HG03469 (cell line): ENCODE measurements around the gene LAMA4.

ENCODE experiments used
- ATAC-seq: cut with Tn5 transposase; IDR thresholded peaks from one replicate; pipeline ENCODE4 v1.9.1; 2021; ENCODE audit warnings: mild to moderate bottlenecking, moderate library complexity, moderate number of reproducible peaks; ENCODE audit not compliant: unreplicated experiment

Gene LAMA4, protein sequence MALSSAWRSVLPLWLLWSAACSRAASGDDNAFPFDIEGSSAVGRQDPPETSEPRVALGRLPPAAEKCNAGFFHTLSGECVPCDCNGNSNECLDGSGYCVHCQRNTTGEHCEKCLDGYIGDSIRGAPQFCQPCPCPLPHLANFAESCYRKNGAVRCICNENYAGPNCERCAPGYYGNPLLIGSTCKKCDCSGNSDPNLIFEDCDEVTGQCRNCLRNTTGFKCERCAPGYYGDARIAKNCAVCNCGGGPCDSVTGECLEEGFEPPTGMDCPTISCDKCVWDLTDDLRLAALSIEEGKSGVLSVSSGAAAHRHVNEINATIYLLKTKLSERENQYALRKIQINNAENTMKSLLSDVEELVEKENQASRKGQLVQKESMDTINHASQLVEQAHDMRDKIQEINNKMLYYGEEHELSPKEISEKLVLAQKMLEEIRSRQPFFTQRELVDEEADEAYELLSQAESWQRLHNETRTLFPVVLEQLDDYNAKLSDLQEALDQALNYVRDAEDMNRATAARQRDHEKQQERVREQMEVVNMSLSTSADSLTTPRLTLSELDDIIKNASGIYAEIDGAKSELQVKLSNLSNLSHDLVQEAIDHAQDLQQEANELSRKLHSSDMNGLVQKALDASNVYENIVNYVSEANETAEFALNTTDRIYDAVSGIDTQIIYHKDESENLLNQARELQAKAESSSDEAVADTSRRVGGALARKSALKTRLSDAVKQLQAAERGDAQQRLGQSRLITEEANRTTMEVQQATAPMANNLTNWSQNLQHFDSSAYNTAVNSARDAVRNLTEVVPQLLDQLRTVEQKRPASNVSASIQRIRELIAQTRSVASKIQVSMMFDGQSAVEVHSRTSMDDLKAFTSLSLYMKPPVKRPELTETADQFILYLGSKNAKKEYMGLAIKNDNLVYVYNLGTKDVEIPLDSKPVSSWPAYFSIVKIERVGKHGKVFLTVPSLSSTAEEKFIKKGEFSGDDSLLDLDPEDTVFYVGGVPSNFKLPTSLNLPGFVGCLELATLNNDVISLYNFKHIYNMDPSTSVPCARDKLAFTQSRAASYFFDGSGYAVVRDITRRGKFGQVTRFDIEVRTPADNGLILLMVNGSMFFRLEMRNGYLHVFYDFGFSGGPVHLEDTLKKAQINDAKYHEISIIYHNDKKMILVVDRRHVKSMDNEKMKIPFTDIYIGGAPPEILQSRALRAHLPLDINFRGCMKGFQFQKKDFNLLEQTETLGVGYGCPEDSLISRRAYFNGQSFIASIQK (N-terminal part only)

DNA sequence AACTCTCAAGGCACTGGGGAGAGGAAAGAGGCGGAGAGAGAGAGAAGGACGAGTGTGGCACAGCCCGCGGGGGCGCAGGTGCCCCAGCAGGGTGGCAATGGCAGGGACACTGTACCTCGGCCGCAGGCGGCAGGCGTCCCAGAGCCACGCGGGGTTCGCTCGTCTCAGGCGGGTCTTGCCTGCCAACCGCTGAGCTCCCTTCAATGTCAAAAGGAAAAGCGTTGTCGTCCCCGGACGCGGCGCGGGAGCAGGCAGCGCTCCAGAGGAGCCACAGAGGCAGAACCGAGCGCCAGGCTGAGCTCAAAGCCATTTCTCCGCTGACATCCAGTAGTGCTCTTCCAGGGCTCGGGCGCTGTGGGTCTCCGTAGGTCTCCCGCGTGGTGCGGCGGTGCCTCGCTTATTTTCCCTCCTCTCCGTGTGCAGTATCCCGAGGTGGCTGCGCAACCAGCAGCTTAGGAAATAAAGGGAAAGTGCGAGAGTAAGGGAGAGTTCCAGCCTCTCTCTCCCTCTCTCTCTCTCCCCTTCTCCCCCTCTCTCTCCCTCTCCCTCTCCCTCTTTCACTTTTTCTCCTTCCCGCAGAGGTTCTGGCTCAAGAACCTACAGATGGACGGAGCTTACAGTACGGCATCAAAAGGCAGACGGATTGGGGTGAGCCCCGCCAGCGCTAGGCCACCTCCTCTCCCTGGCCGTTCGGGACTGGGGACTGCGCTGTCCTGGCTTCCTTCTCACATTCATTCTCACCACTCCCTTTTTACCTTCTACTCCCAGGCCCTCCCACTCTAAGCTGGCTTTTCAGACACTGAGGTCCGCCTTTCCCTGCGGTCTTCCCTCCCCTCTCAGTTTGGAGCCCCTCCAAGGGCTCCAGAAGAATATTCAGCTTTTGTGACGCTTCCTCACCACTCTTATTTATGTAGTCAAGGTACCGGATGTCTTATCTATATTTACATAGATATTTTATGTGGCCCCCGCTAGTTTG is at the start of gene LAMA4:
TSS of gene LAMA4 (minus strand) at position 727 of the 976 bp plus-strand sequence. CDS start at position 310, 417 bp downstream.
- no peak for ATAC-seq

- no peak for ATAC-seq
Measured at GRCh38 chr6:112302142-112302705, 47.9 kb upstream of the LAMA4 start.

DNA sequence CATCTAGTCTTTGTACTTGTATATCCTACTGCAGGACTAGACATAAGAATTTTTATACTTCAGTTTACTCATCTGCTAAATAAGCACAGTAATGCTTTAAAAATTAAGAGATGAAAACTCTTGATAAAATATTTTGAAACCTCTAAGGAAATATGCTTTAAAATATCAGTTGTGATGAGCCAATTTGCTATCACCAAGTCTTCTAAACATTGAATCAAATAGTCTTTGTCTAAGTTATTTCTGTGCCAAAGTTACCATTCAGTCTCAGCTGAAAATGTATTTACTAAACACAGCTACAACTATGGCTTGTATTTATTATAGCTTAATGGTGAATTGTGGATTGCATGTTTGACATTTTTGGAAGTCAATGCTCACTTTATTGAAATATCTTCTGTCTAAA is 46.5 kb upstream of the LAMA4 start:
- no peak for ATAC-seq

DNA sequence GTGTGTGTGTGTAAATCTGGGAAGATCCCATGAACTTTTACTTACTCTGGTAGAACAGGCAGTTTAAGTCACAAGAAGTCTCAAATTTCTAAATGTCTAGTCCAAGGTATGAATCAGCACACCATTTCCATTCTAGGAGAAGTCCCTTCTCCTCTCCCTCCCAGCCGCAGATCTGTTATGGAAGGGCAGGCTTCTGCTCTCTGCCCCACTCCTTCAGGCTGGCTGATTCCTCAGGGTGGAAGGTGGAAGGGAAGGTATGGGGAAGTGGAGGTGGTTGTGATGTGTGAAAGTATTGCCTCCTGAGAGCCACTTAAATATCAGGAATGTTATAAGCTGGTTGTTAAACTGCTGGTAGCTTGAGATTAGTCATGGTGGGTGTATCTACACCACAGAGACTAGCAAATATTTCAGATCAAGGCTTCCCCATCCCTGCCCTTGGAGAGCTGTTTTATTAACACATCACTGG is 44.5 kb upstream of the LAMA4 start:
- ATAC-seq, result no peak

GRCh38 chr6:112298021-112298745 is 43.8 kb upstream of the LAMA4 start:
- ATAC-seq, result no peak

DNA sequence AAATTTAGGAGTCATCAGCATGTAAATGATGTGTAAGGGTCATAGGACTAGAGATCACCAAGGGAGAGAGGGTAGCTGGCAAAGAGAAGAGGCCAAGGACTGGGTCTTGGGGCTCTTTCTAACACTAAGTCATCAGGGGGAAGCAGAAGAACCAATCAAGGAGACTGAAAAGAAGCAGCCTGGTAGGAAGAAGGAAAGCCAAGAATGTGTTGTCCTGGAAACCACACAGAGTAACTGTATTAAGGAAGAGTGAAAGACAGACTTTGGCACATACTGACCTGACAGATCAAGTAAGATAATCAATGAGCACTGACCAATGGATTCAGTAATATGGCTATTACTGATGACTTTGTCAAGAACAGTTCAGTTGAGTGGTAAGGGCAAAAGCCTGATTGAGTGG is 42.3 kb upstream of the LAMA4 start:
- ATAC-seq, result no peak

DNA sequence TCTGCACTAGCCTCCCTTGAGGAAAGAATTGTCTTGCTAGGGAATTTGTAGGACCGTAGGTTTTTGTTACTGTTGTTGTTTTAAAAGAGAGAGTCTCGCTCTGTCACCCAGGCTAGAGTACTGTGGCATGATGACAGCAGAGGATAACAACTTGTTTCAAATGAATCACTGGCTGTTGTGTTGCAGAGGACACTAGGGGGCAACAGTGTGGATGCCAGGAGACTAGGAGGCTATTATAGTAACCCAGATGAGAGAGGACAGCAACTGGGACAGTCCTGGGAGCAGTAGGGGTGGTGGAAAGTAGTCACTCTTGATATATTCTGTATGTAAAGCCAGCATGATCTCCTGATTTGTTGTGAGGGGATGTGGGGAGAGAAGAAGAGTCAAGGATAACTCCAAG is 41.8 kb upstream of the LAMA4 start:
- peak; percentile 75 for ATAC-seq

DNA sequence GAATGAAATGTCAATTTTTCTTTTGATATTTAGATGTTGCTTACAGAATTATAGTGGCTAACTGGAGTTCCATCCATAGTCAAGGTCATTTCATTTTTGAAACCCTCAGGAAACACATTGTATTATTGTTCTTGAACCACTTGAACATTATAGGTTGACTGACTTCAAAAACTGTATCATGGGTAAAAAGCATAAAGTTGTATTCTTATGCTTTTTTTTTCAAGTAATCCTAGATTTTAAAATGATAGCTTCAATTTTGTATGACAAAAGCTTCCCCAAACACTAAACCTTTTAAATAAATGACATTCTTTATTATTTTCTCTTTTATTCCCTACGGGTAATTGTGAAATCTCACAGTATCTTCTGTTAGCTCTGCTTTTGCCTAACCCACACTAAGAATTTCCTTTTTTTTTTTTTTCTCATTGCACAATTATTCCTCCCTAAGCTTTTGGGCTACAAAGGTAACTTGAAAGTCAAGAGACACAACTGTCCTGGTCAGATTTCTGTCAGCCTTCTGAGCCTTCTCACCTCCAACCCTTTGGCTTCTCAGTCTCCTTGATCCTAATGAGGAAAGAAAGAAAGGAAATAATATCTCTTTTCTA is 36.9 kb upstream of the LAMA4 start:
- no peak for ATAC-seq

- ATAC-seq, result no peak
Measured at GRCh38 chr6:112289038-112289566, 34.7 kb upstream of the LAMA4 start.

- no peak for ATAC-seq
Measured at GRCh38 chr6:112288475-112288874, 34.1 kb upstream of the LAMA4 start.

DNA sequence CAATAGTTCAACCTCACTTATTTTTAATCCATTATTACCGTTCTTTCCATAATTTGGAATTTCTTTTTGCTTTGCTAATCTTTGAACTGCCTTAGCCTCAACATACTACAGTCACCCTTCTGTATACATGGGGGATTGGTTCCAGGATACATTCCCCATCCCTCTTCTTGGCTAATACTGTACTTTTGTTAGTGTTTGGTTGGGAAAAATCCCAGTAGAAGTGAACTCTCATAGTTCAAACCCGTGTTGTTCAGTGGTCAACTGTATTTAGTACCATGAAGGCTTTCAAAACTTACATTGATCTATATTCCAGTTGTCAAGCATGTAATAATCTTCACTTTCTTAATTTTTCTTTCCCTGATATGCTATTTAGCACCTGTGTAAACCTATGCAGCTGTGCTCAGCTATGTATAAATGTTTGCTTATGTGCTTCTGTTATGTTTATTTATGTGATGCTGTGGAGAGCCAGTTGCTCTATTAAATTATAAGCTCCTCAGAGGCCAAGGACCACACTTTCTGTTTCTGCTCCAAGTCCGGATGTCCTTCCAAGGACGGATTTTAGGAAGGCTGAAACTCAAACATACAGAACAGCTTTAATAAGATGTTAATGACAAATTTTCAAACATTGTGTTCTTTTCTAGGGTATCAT is 33.3 kb upstream of the LAMA4 start:
- no peak for ATAC-seq

- ATAC-seq, result no peak
Measured at GRCh38 chr6:112286500-112287144, 32.3 kb upstream of the LAMA4 start.

DNA sequence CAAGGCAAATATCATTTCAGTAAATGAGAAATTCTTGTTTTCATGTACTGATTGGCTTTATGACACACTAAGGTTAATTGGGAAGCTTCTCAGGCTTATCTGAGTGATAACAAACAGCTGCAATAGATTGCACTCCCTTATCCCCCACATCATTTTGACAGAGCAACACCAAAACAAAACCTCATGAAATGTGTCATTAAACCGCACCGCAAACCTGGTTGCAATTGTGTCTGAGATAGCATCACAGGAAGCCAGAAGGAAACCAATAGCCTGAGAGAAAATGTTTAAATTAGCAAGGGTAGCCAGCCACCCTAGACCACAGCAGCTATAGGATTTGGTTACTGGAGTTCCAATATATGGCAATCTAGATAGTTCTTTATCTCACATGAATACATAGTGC is 31.6 kb upstream of the LAMA4 start:
- ATAC-seq, result peak; percentile 89

GRCh38 chr6:112284603-112285002 is 30.2 kb upstream of the LAMA4 start:
- no peak for ATAC-seq

GRCh38 chr6:112283621-112284020 is 29.3 kb upstream of the LAMA4 start:
- no peak for ATAC-seq

- ATAC-seq, result no peak
Measured at GRCh38 chr6:112281821-112282615, 27.7 kb upstream of the LAMA4 start.
